Sigmoid colon (tissue), 4 donors: Measurements from ENCODE around the gene PDZD11.

ENCODE experiments used
- EP300 ChIP-seq, 4 donors: sonication (generic); formaldehyde crosslinking; IDR thresholded peaks; one replicate each; pipeline ENCODE4 v1.6.1; 2017; ENCODE audit warnings: antibody characterized with exemption in 4 of 4
- POLR2A ChIP-seq, 2 donors: fragments of 450-650 bp; IDR thresholded peaks; one replicate each; pipeline ENCODE4 v1.6.1; 2016; ENCODE audit warnings: antibody characterized with exemption in 2 of 2, mild to moderate bottlenecking in 2 of 2, moderate library complexity in 2 of 2
- TF ChIP-seq, protein P1 (sequence below), 4 experiments: fragments of 450-650 bp in 3 of 4; fragments of 200-600 bp in 1 of 4; IDR thresholded peaks; one replicate each; pipeline ENCODE4 v1.5.1; 2016 to 2019; ENCODE audit warnings: antibody characterized with exemption in 4 of 4, mild to moderate bottlenecking in 3 of 4, moderate library complexity in 2 of 4

- TF ChIP-seq, protein P1, sequence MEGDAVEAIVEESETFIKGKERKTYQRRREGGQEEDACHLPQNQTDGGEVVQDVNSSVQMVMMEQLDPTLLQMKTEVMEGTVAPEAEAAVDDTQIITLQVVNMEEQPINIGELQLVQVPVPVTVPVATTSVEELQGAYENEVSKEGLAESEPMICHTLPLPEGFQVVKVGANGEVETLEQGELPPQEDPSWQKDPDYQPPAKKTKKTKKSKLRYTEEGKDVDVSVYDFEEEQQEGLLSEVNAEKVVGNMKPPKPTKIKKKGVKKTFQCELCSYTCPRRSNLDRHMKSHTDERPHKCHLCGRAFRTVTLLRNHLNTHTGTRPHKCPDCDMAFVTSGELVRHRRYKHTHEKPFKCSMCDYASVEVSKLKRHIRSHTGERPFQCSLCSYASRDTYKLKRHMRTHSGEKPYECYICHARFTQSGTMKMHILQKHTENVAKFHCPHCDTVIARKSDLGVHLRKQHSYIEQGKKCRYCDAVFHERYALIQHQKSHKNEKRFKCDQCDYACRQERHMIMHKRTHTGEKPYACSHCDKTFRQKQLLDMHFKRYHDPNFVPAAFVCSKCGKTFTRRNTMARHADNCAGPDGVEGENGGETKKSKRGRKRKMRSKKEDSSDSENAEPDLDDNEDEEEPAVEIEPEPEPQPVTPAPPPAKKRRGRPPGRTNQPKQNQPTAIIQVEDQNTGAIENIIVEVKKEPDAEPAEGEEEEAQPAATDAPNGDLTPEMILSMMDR (IDR thresholded peaks at IDR 0.05) = no peak
- TF ChIP-seq POLR2A (IDR thresholded peaks at IDR 0.05) (no peak), EP300 (IDR thresholded peaks at IDR 0.05) (no peak)
Measured at GRCh38 chrX:70254063-70254400, 35.7 kb downstream of the PDZD11 start.
